Measurements from ENCODE around the gene NDUFA7.

DNA sequence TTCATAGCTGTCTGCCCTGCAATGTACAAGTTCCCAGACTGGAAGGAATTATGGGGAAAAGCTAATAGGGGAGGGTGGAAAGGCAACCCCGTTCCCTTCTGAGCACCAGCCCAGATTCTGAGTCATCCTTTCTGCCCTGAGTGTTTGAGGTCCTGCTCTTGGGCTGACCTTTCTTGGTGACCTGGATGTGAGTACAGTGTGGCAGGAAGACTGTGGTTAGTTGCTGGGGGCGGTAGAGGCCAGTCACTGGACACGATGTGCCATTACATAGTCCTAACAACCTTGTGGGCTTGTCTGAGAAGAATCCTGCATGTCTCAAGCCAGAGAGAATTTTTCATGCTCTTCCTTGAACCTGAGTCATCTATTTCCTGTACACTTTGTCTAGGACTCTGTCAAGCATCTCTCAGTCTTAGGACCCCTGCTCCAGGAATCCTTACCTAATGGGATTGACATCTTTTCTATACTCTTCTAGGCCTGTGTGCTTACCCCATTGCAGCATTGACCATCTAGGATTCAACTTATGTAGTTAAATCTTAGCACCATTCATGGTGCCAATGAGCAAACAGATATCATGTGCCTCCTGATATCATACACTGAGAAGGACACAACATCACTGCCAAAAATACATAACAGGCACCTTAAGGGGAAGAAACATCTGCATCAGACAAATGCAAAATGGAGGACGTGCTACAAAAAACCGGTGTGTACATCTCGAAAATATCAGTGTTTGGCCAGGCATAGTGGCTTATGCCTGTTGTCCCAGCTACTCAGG, 34.6 kb upstream of the NDUFA7 start:
- TF ChIP-seq, protein P1, sequence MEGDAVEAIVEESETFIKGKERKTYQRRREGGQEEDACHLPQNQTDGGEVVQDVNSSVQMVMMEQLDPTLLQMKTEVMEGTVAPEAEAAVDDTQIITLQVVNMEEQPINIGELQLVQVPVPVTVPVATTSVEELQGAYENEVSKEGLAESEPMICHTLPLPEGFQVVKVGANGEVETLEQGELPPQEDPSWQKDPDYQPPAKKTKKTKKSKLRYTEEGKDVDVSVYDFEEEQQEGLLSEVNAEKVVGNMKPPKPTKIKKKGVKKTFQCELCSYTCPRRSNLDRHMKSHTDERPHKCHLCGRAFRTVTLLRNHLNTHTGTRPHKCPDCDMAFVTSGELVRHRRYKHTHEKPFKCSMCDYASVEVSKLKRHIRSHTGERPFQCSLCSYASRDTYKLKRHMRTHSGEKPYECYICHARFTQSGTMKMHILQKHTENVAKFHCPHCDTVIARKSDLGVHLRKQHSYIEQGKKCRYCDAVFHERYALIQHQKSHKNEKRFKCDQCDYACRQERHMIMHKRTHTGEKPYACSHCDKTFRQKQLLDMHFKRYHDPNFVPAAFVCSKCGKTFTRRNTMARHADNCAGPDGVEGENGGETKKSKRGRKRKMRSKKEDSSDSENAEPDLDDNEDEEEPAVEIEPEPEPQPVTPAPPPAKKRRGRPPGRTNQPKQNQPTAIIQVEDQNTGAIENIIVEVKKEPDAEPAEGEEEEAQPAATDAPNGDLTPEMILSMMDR (IDR thresholded peaks at IDR 0.05): no peak
- TF ChIP-seq HMGA2 (CRISPR knock-in tag; IDR thresholded peaks at IDR 0.05) (no peak), NFYB (CRISPR knock-in tag; conservative IDR thresholded peaks at IDR 0.05; ENCODE audit: low read depth) (no peak), CREB1 (CRISPR knock-in tag; IDR thresholded peaks at IDR 0.05) (no peak), ATF6 (CRISPR knock-in tag; IDR thresholded peaks at IDR 0.05) (no peak), ZNF232 (CRISPR knock-in tag; IDR thresholded peaks at IDR 0.05) (no peak), TP53 (CRISPR knock-in tag; IDR thresholded peaks at IDR 0.05) (no peak)
- TF ChIP-seq, protein P2, sequence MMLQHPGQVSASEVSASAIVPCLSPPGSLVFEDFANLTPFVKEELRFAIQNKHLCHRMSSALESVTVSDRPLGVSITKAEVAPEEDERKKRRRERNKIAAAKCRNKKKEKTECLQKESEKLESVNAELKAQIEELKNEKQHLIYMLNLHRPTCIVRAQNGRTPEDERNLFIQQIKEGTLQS (CRISPR knock-in tag; conservative IDR thresholded peaks at IDR 0.05): no peak
- TF ChIP-seq, protein P3, sequence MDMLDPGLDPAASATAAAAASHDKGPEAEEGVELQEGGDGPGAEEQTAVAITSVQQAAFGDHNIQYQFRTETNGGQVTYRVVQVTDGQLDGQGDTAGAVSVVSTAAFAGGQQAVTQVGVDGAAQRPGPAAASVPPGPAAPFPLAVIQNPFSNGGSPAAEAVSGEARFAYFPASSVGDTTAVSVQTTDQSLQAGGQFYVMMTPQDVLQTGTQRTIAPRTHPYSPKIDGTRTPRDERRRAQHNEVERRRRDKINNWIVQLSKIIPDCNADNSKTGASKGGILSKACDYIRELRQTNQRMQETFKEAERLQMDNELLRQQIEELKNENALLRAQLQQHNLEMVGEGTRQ (CRISPR knock-in tag; IDR thresholded peaks at IDR 0.05): no peak
- TF ChIP-seq, protein P4, sequence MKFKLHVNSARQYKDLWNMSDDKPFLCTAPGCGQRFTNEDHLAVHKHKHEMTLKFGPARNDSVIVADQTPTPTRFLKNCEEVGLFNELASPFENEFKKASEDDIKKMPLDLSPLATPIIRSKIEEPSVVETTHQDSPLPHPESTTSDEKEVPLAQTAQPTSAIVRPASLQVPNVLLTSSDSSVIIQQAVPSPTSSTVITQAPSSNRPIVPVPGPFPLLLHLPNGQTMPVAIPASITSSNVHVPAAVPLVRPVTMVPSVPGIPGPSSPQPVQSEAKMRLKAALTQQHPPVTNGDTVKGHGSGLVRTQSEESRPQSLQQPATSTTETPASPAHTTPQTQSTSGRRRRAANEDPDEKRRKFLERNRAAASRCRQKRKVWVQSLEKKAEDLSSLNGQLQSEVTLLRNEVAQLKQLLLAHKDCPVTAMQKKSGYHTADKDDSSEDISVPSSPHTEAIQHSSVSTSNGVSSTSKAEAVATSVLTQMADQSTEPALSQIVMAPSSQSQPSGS (CRISPR knock-in tag; IDR thresholded peaks at IDR 0.05; ENCODE audit: borderline replicate concordance, low read depth): no peak
- TF ChIP-seq, protein P5, sequence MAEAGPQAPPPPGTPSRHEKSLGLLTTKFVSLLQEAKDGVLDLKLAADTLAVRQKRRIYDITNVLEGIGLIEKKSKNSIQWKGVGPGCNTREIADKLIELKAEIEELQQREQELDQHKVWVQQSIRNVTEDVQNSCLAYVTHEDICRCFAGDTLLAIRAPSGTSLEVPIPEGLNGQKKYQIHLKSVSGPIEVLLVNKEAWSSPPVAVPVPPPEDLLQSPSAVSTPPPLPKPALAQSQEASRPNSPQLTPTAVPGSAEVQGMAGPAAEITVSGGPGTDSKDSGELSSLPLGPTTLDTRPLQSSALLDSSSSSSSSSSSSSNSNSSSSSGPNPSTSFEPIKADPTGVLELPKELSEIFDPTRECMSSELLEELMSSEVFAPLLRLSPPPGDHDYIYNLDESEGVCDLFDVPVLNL (CRISPR knock-in tag; IDR thresholded peaks at IDR 0.05; ENCODE audit: borderline replicate concordance, low read depth): no peak

Measured in WTC11 (cell line).